Coronary artery (tissue), 2 donors: ENCODE results near the gene DDIT4L.

Source experiments
- DNase-seq: peaks from one replicate; pipeline ENCODE4 v3.0.0-alpha.2; 2017; ENCODE audit warnings: low spot score
- H3K27ac ChIP-seq, 2 donors: fragments of 200-600 bp; sonication (generic); one replicate each; pipeline ENCODE4 v1.5.1; 2016 to 2019
- H3K4me3 ChIP-seq: fragments of 200-600 bp; sonication (generic); 2 replicates; pipeline ENCODE4 v1.5.1; 2016; ENCODE audit warnings: mild to moderate bottlenecking, moderate library complexity
- CTCF ChIP-seq: fragments of 200-600 bp; sonication (generic); IDR thresholded peaks from one replicate; pipeline ENCODE4 v1.5.1; 2019; ENCODE audit warnings: antibody characterized with exemption

DDIT4L gene

GRCh38 chr4:100189820-100190642, at the start of gene DDIT4L:
DDIT4L (minus strand) TSS chr4:100190468; CDS start chr4:100189983, 485 bp downstream.
- Histone ChIP-seq H3K4me3 (peak within 1 kb of the TSS; percentile 79), H3K27ac (peak within 1 kb of the TSS; percentile 15 to 56)
- peak; percentile 78 for DNase-seq

GRCh38 chr4:100240008-100240407, 49.7 kb upstream of the DDIT4L start:
- Histone ChIP-seq H3K4me3 (no peak overlapping the region), H3K27ac (no peak overlapping the region)
- no peak for DNase-seq
- no peak for TF ChIP-seq CTCF

More at GRCh38 chr4:100189820-100190642, at the start of gene DDIT4L:
- TF ChIP-seq CTCF: no peak

- Histone ChIP-seq H3K4me3 (no peak overlapping the region), H3K27ac (no peak overlapping the region)
- DNase-seq: no peak
- TF ChIP-seq CTCF: no peak
Measured at GRCh38 chr4:100224721-100225120, 34.5 kb upstream of the DDIT4L start.

GRCh38 chr4:100224160-100224559, 33.9 kb upstream of the DDIT4L start:
- no peak for TF ChIP-seq CTCF
- Histone ChIP-seq H3K4me3 (no peak overlapping the region), H3K27ac (no peak overlapping the region)
- DNase-seq: no peak

- no peak overlapping the region for H3K4me3 ChIP-seq
- H3K27ac ChIP-seq: no peak overlapping the region
- TF ChIP-seq CTCF: no peak
- DNase-seq: no peak
Measured at GRCh38 chr4:100208964-100209363, 18.7 kb upstream of the DDIT4L start.

- TF ChIP-seq CTCF: no peak
- Histone ChIP-seq H3K27ac (no peak overlapping the region), H3K4me3 (no peak overlapping the region)
- DNase-seq: no peak
Measured at GRCh38 chr4:100208459-100208858, 18.2 kb upstream of the DDIT4L start.

GRCh38 chr4:100206850-100207249, 16.6 kb upstream of the DDIT4L start:
- no peak for DNase-seq
- Histone ChIP-seq H3K27ac (no peak overlapping the region), H3K4me3 (no peak overlapping the region)
- no peak for TF ChIP-seq CTCF
